ENCODE results near the gene ZSCAN4.

The ZSCAN4 gene

DNA sequence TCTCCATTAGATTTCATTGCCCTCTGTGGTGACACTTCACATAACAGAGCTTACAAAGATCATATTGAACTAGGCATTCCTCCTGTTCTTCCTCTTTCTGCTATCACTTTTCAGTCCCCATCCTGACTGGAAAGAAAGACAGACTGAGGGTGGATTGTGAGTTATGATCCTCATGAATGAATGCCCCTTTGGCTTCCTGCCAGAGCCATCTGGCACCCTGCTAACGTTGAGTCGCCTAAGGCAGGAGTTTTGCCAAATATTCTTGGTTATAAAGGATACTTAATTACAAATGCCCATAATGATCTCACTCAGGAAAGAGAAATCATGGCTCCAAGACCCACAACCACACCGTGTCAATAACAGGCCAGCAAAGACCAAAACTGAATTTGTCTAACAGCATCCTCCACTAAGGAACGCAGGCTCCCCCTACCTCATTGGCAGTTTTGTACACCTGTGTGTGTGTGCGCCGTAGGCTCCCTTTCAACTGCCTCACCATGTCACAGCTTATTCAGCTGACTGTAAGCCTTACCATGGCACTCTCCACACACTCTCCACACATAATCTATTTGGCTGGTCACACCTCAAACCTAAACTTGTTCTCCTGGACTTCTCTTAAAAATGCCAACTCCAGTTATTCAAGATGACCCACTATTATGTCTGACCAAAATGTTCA is 20.3 kb upstream of the ZSCAN4 start:
- Histone ChIP-seq H3K4me3 (ENCODE audit: extremely low read depth, insufficient read depth, low read length, poor library complexity, severe bottlenecking) (no peak overlapping the region), H3K9me3 (ENCODE audit: control insufficient read depth, low read length) (peaks cover 6% of the 10 kb centered on the region), H3K36me3 (ENCODE audit: control insufficient read depth, insufficient read depth, low read length) (peaks cover under 1% of the 10 kb centered on the region), H3K4me1 (ENCODE audit: control insufficient read depth, insufficient read depth, low read length, poor library complexity, severe bottlenecking) (peaks cover 9% of the 10 kb centered on the region), H3K27ac (ENCODE audit: low read depth, low read length, severe bottlenecking) (no peak overlapping the region)
- WGBS, 2 experiments (ENCODE audit: insufficient coverage in 2 of 2) = 76 to 86% methylated on average over 4 of the region's 6 CpGs

DNA sequence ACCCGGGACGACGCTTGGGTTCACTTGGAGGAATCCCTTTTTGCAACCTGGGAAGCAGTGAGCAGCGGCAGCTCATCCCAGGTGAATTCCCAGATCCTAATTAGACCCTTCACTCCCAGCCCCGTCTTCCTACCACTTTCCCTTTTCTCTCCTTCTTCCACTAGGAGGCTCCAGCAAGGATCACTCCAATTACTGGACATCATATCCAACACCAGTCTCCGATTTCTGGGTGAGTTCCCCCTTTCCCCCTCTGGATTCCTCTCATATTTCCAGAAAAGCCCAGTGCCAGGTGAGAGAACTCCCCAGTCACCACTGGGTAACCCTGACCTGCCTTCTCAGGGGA is 17.1 kb upstream of the ZSCAN4 start:
- H3K4me3 ChIP-seq (ENCODE audit: extremely low read depth, insufficient read depth, low read length, poor library complexity, severe bottlenecking) = no peak overlapping the region
- H3K4me1 ChIP-seq (ENCODE audit: control insufficient read depth, insufficient read depth, low read length, poor library complexity, severe bottlenecking) = peaks cover 9% of the 10 kb centered on the region
- H3K36me3 ChIP-seq (ENCODE audit: control insufficient read depth, insufficient read depth, low read length) = no peaks in the 10 kb centered on the region
- peaks cover 11% of the 10 kb centered on the region for H3K9me3 ChIP-seq (ENCODE audit: control insufficient read depth, low read length)
- no peak overlapping the region for H3K27ac ChIP-seq (ENCODE audit: low read depth, low read length, severe bottlenecking)
- WGBS, 2 experiments (ENCODE audit: insufficient coverage in 2 of 2) = 78 to 81% methylated on average over 6 of the region's 6 CpGs

- H3K36me3 ChIP-seq (ENCODE audit: control insufficient read depth, insufficient read depth, low read length) = no peaks in the 10 kb centered on the region
- H3K27ac ChIP-seq (ENCODE audit: low read depth, low read length, severe bottlenecking) = no peak overlapping the region
- H3K4me1 ChIP-seq (ENCODE audit: control insufficient read depth, insufficient read depth, low read length, poor library complexity, severe bottlenecking) = peaks cover 9% of the 10 kb centered on the region
- H3K9me3 ChIP-seq (ENCODE audit: control insufficient read depth, low read length) = peaks cover 11% of the 10 kb centered on the region
- H3K4me3 ChIP-seq (ENCODE audit: extremely low read depth, insufficient read depth, low read length, poor library complexity, severe bottlenecking) = no peak overlapping the region
- WGBS, 2 experiments (ENCODE audit: insufficient coverage in 2 of 2) = 69 to 83% methylated on average over 1 to 2 of the region's 2 CpGs
Observed at GRCh38 chr19:57653689-57654088, 15.0 kb upstream of the ZSCAN4 start.

DNA sequence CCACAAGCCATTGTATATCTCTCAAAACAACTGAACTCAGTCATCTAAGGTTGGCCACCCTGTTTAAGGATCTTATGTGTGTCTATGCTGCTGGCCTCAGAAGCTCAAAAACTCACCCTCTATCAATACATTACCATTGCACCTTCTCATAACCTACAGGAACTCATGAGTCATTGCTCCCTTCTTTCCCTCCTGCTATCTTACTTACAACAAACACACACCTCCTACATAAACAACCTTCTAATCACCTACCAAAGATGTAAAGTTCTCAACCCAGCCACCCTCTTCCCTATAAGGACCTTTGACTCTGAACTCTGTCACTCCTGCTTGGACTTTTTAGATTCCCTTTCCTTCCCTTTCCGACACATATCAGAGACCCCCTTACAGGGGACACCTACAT is 13.3 kb upstream of the ZSCAN4 start:
- 85 to 90% methylated on average over 1 of the region's 1 CpG for whole genome bisulfite sequencing, 2 experiments (ENCODE audit: insufficient coverage in 2 of 2)
- H3K9me3 ChIP-seq (ENCODE audit: control insufficient read depth, low read length) = peaks cover 11% of the 10 kb centered on the region
- no peak overlapping the region for H3K27ac ChIP-seq (ENCODE audit: low read depth, low read length, severe bottlenecking)
- H3K4me1 ChIP-seq (ENCODE audit: control insufficient read depth, insufficient read depth, low read length, poor library complexity, severe bottlenecking) = peaks cover 9% of the 10 kb centered on the region
- no peaks in the 10 kb centered on the region for H3K36me3 ChIP-seq (ENCODE audit: control insufficient read depth, insufficient read depth, low read length)
- H3K4me3 ChIP-seq (ENCODE audit: extremely low read depth, insufficient read depth, low read length, poor library complexity, severe bottlenecking) = no peak overlapping the region

GRCh38 chr19:57656346-57656745 is 12.4 kb upstream of the ZSCAN4 start:
- Histone ChIP-seq H3K4me3 (ENCODE audit: extremely low read depth, insufficient read depth, low read length, poor library complexity, severe bottlenecking) (no peak overlapping the region), H3K27ac (ENCODE audit: low read depth, low read length, severe bottlenecking) (no peak overlapping the region), H3K36me3 (ENCODE audit: control insufficient read depth, insufficient read depth, low read length) (no peaks in the 10 kb centered on the region), H3K4me1 (ENCODE audit: control insufficient read depth, insufficient read depth, low read length, poor library complexity, severe bottlenecking) (peaks cover 6% of the 10 kb centered on the region), H3K9me3 (ENCODE audit: control insufficient read depth, low read length) (peaks cover 11% of the 10 kb centered on the region)
- WGBS, 2 experiments (ENCODE audit: insufficient coverage in 2 of 2) = no CpG with 5 or more reads among the region's 1 CpG

GRCh38 chr19:57664269-57665127 is 4.2 kb upstream of the ZSCAN4 start:
- 2 to 4% methylated on average over 60 to 62 of the region's 64 CpGs for WGBS, 2 experiments (ENCODE audit: insufficient coverage in 2 of 2)
- Histone ChIP-seq H3K4me1 (ENCODE audit: control insufficient read depth, insufficient read depth, low read length, poor library complexity, severe bottlenecking) (no peaks in the 10 kb centered on the region), H3K36me3 (ENCODE audit: control insufficient read depth, insufficient read depth, low read length) (no peaks in the 10 kb centered on the region), H3K4me3 (ENCODE audit: extremely low read depth, insufficient read depth, low read length, poor library complexity, severe bottlenecking) (peak overlapping the region; percentile 50), H3K27ac (ENCODE audit: low read depth, low read length, severe bottlenecking) (no peak overlapping the region), H3K9me3 (ENCODE audit: control insufficient read depth, low read length) (no peaks in the 10 kb centered on the region)

DNA sequence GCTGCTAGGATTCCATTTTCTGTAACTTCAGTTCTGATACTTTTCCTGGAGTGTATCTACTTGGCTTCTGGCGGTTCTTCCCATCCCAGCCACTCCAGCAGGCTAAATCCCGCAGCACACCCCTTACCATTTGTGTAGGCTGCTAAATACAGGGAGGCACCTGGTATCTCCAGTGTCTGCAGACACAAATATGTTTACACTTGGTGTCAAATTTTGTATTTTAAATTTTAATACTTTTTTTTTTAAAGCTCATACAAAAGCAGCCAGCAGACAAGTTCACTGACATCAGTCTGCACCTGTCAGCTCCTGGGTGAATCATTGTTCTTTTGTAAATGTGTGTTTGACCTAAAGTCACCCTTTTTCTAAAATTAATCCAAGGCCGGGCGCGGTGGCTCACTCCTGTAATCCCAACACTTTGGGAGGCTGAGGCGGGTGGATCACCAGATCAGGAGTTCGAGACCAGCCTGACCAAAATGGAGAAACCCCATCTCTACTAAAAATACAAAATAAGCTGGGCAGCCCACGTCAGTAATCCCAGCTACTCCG is 3.4 kb upstream of the ZSCAN4 start:
- Histone ChIP-seq H3K4me1 (ENCODE audit: control insufficient read depth, insufficient read depth, low read length, poor library complexity, severe bottlenecking) (no peaks in the 10 kb centered on the region), H3K9me3 (ENCODE audit: control insufficient read depth, low read length) (no peaks in the 10 kb centered on the region), H3K27ac (ENCODE audit: low read depth, low read length, severe bottlenecking) (no peak overlapping the region), H3K36me3 (ENCODE audit: control insufficient read depth, insufficient read depth, low read length) (no peaks in the 10 kb centered on the region), H3K4me3 (ENCODE audit: extremely low read depth, insufficient read depth, low read length, poor library complexity, severe bottlenecking) (no peak overlapping the region)
- WGBS, 2 experiments (ENCODE audit: insufficient coverage in 2 of 2) = 87 to 100% methylated on average over 2 to 7 of the region's 9 CpGs

- Histone ChIP-seq H3K36me3 (ENCODE audit: control insufficient read depth, insufficient read depth, low read length) (no peaks in the 10 kb centered on the region), H3K4me1 (ENCODE audit: control insufficient read depth, insufficient read depth, low read length, poor library complexity, severe bottlenecking) (no peaks in the 10 kb centered on the region), H3K4me3 (ENCODE audit: extremely low read depth, insufficient read depth, low read length, poor library complexity, severe bottlenecking) (no peak overlapping the region), H3K9me3 (ENCODE audit: control insufficient read depth, low read length) (no peaks in the 10 kb centered on the region), H3K27ac (ENCODE audit: low read depth, low read length, severe bottlenecking) (no peak overlapping the region)
- WGBS, 2 experiments (ENCODE audit: insufficient coverage in 2 of 2) = 88 to 92% methylated on average over 1 of the region's 1 CpG
Observed at GRCh38 chr19:57667228-57667627, 1.5 kb upstream of the ZSCAN4 start.

- Histone ChIP-seq H3K9me3 (ENCODE audit: control insufficient read depth, low read length) (no peaks in the 10 kb centered on the region), H3K4me3 (ENCODE audit: extremely low read depth, insufficient read depth, low read length, poor library complexity, severe bottlenecking) (no peak overlapping the region), H3K4me1 (ENCODE audit: control insufficient read depth, insufficient read depth, low read length, poor library complexity, severe bottlenecking) (no peaks in the 10 kb centered on the region), H3K27ac (ENCODE audit: low read depth, low read length, severe bottlenecking) (no peak overlapping the region), H3K36me3 (ENCODE audit: control insufficient read depth, insufficient read depth, low read length) (no peaks in the 10 kb centered on the region)
- 73 to 74% methylated on average over 5 to 6 of the region's 7 CpGs for WGBS, 2 experiments (ENCODE audit: insufficient coverage in 2 of 2)
Observed at GRCh38 chr19:57671124-57671895, 2.6 kb downstream of the ZSCAN4 start.

DNA sequence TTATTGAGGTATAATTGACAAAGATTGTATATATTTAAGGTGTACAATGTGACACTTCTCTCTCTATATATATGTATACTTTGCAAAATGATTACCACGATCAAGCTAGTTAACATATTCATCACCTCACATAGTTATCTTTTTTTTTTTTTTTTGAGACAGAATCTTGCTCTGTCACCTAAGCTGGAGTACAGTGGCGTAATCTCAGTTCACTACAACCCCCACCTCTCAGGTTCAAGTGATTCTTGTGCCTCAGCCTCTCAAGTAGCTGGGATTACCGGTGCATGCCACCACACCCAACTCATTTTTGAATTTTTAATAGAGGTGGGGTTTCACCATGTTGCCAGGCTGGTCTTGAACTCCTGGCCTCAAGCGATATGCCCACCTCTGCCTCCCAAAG is 3.7 kb downstream of the ZSCAN4 start:
- no peak overlapping the region for H3K27ac ChIP-seq (ENCODE audit: low read depth, low read length, severe bottlenecking)
- no peak overlapping the region for H3K4me3 ChIP-seq (ENCODE audit: extremely low read depth, insufficient read depth, low read length, poor library complexity, severe bottlenecking)
- no peaks in the 10 kb centered on the region for H3K4me1 ChIP-seq (ENCODE audit: control insufficient read depth, insufficient read depth, low read length, poor library complexity, severe bottlenecking)
- no peaks in the 10 kb centered on the region for H3K36me3 ChIP-seq (ENCODE audit: control insufficient read depth, insufficient read depth, low read length)
- WGBS, 2 experiments (ENCODE audit: insufficient coverage in 2 of 2) = 90 to 92% methylated on average over 2 of the region's 4 CpGs
- no peaks in the 10 kb centered on the region for H3K9me3 ChIP-seq (ENCODE audit: control insufficient read depth, low read length)
